ENCODE results near the gene C3orf20.

Gene C3orf20

GRCh38 chr3:14786369-14786768, 111.4 kb downstream of the C3orf20 start:
- no peak for TF ChIP-seq CTCF (IDR thresholded peaks at IDR 0.05; ENCODE audit: low read depth, low read length)
- DNase-seq: no peak
- no peaks in the 10 kb centered on the region for H3K9me3 ChIP-seq (ENCODE audit: severe bottlenecking)
- H3K36me3 ChIP-seq: no peaks in the 10 kb centered on the region
- H3K27me3 ChIP-seq (ENCODE audit: insufficient read depth, low read depth, severe bottlenecking): peaks cover 31% of the 10 kb centered on the region
- H3K27ac ChIP-seq: no peak overlapping the region
- no peak overlapping the region for H3K4me3 ChIP-seq (ENCODE audit: low read depth, low read length)

DNA sequence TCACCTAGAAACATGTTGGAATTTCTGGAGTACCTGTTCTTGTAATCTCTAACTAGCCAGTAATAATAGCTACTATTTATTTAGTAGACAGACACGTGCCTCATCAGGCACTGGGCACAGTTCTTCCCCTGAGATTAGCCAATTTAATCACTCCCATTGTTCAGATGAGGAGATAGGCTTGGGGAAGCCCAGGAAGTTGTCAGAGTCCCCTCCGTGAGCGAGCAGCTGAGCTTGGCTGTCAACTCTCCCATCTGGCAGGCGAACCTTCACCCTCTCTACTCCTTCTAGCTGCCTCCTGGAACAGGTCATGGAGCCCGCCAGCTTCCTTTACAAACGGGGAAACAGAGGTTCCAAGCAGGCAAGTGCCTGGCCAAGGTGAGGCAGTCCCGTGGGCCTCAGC, 112.7 kb downstream of the C3orf20 start:
- Histone ChIP-seq H3K36me3 (no peaks in the 10 kb centered on the region), H3K9me3 (ENCODE audit: severe bottlenecking) (no peaks in the 10 kb centered on the region), H3K27ac (no peak overlapping the region), H3K4me3 (ENCODE audit: low read depth, low read length) (no peak overlapping the region), H3K27me3 (ENCODE audit: insufficient read depth, low read depth, severe bottlenecking) (peaks cover 36% of the 10 kb centered on the region)
- TF ChIP-seq CTCF (IDR thresholded peaks at IDR 0.05; ENCODE audit: low read depth, low read length): no peak
- DNase-seq: no peak

GRCh38 chr3:14788644-14789043, 113.7 kb downstream of the C3orf20 start:
- no peak for TF ChIP-seq CTCF (IDR thresholded peaks at IDR 0.05; ENCODE audit: low read depth, low read length)
- no peak for DNase-seq
- peaks cover 37% of the 10 kb centered on the region for H3K27me3 ChIP-seq (ENCODE audit: insufficient read depth, low read depth, severe bottlenecking)

DNA sequence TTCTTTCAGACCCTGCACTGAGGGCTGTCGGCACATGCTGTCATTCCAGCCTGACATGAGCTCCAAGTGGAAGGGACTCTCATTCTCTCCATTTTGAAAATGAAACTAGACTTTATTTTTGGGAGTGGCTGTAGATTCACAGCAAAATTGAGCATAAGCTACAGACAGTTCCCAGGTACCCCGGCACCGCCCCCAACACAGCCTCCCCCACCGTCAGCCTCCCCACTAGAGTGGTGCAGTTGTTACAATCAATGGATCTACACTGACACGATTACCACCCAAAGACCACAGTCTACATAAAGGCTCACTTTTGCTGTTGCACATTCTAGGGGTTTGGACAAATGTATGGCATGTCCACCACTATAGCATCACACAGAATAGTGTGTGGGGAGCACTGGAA, 114.3 kb downstream of the C3orf20 start:
- DNase-seq: no peak
- H3K9me3 ChIP-seq (ENCODE audit: severe bottlenecking): no peaks in the 10 kb centered on the region
- peaks cover 41% of the 10 kb centered on the region for H3K27me3 ChIP-seq (ENCODE audit: insufficient read depth, low read depth, severe bottlenecking)
- H3K36me3 ChIP-seq: no peaks in the 10 kb centered on the region
- TF ChIP-seq CTCF (IDR thresholded peaks at IDR 0.05; ENCODE audit: low read depth, low read length): no peak
- no peak overlapping the region for H3K27ac ChIP-seq
- no peak overlapping the region for H3K4me3 ChIP-seq (ENCODE audit: low read depth, low read length)

More at GRCh38 chr3:14788644-14789043, 113.7 kb downstream of the C3orf20 start:
- Histone ChIP-seq H3K27ac (no peak overlapping the region), H3K9me3 (ENCODE audit: severe bottlenecking) (no peaks in the 10 kb centered on the region), H3K4me3 (ENCODE audit: low read depth, low read length) (no peak overlapping the region), H3K36me3 (no peaks in the 10 kb centered on the region)

DNA sequence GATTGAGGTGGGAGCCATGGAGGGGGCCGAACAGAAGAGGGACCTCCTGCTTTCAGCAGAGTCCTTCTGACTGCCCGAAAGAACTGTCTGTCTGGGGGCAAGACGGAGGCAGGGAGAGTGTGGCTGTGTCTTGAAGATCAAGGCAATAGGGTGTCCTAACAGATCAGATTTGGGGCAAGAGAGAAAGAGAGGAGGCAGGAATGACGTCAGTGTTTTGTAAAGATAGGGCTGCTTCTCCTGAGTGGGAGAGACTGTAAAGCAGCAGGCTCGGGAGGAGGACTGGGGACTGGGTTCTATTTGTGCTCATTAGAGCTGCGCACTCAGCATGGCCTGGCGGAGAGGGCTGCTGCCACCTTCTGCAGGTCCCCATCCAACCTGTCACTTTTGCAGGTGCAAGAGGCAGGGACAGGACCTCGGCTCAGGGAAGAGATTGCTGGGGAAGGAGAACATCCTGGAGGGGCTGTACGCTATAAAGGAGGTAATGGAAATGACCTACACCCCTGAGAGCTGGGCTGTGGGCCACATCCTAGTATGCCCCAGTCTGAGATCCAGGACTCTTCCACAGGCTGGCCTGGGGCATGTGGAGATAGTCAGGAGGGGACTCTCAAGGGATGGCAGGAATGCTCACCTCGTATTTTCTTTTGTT, 114.8 kb downstream of the C3orf20 start:
- H3K9me3 ChIP-seq (ENCODE audit: severe bottlenecking): no peaks in the 10 kb centered on the region
- DNase-seq: no peak
- H3K4me3 ChIP-seq (ENCODE audit: low read depth, low read length): no peak overlapping the region
- no peak overlapping the region for H3K27ac ChIP-seq
- no peaks in the 10 kb centered on the region for H3K36me3 ChIP-seq
- no peak for TF ChIP-seq CTCF (IDR thresholded peaks at IDR 0.05; ENCODE audit: low read depth, low read length)
- H3K27me3 ChIP-seq (ENCODE audit: insufficient read depth, low read depth, severe bottlenecking): peaks cover 47% of the 10 kb centered on the region
